ENCODE data around the gene COL13A1. TPM values are rescaled to one million over a fixed set of nuclear protein-coding genes. Genes with fewer than 3 reads are reported as not detected.
A peak's percentile ranks its signal among the peaks of the same experiment; 100 is the strongest.

The COL13A1 gene
- total and polyA plus RNA-seq, 11 donors, result 1.0 to 4.0 (median 1.7) TPM

DNA sequence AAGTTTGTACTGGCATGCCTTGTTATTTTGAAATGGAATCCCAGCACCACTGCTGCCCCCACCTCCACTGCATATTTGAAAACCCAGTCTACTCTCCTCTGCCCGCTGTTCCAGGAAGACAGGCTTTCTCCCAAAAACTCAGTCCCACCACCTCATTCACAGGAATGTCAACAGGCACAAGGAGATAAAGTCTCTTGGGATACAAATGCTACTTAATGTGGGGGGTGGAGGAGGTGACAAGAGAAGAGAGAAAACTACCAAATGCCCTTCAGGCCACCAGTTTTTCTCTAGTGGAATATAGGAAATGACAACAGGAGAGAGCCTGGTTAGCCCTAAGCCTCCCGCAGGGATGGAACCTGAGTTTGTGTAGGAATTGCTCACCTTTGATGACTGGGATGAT, 1.0 kb upstream of the COL13A1 start:
- 69 to 83% (median 75%) methylated on average over 2 of the region's 2 CpGs for WGBS, 4 donors

DNA sequence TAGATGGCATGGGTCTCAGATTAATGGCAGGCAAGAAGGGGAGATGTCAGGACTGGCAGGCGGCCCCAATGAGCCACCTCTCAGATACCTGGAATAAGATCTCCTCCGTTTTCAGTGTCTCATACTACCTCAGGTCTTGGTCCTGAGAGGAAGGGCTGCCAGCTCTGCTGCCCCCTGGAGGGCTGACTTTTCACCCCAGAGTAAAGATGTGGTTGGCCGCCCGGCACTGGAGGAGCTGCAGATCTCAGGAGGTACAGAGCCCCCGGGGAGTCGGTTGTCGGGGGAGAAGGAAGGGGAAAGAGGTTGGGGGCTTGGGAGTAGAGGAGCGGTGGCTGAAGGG, 642 bp upstream of the COL13A1 start:
- intact Hi-C loops (cut with DNase I), result loop anchor here in 8 of 10 donors (2.0 to 10.0 kb wide), 8 partner anchors 68 to 159 kb away; no protein-coding TSS in a partner anchor
- DNase-seq (peak in 4 of 5 donors; percentile 45 to 60 (median 54)), ATAC-seq (peak in 3 of 4 donors; percentile 48 to 75 (median 73))
- Histone ChIP-seq H3K4me1 (peaks cover 0 to 27% (median 11%) of the 10 kb centered on the region in 12 donors), H3K27ac (peak overlapping the region in 7 of 12 donors; percentile 10 to 72 (median 46)), H3K27me3 (peaks cover 0 to 35% (median 4%) of the 10 kb centered on the region in 9 donors), H3K4me3 (peak overlapping the region; percentile 35 to 67 (median 56)), H3K9me3 (peaks cover 0 to 1% (median 0%) of the 10 kb centered on the region in 12 donors), H3K36me3 (no peaks in the 10 kb centered on the region)
- TF ChIP-seq POLR2A (IDR thresholded peaks at IDR 0.05), result no peak
- TF ChIP-seq, protein P1, sequence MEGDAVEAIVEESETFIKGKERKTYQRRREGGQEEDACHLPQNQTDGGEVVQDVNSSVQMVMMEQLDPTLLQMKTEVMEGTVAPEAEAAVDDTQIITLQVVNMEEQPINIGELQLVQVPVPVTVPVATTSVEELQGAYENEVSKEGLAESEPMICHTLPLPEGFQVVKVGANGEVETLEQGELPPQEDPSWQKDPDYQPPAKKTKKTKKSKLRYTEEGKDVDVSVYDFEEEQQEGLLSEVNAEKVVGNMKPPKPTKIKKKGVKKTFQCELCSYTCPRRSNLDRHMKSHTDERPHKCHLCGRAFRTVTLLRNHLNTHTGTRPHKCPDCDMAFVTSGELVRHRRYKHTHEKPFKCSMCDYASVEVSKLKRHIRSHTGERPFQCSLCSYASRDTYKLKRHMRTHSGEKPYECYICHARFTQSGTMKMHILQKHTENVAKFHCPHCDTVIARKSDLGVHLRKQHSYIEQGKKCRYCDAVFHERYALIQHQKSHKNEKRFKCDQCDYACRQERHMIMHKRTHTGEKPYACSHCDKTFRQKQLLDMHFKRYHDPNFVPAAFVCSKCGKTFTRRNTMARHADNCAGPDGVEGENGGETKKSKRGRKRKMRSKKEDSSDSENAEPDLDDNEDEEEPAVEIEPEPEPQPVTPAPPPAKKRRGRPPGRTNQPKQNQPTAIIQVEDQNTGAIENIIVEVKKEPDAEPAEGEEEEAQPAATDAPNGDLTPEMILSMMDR (IDR thresholded peaks at IDR 0.05), result peak; percentile 25 to 67 (median 50)
- WGBS, 4 donors, result 15 to 19% (median 16%) methylated on average over 8 of the region's 8 CpGs

More for the DNA sequence above, 1.0 kb upstream of the COL13A1 start:
- TF ChIP-seq, protein P1 (IDR thresholded peaks at IDR 0.05), result no peak
- no peak for TF ChIP-seq POLR2A (IDR thresholded peaks at IDR 0.05)
- intact Hi-C loops (cut with DNase I), result loop anchor here in 8 of 10 donors (2.0 to 10.0 kb wide), 8 partner anchors 68 to 158 kb away; no protein-coding TSS in a partner anchor
- H3K4me1 ChIP-seq, result peaks cover 0 to 27% (median 11%) of the 10 kb centered on the region in 12 donors
- no peaks in the 10 kb centered on the region for H3K36me3 ChIP-seq
- H3K27ac ChIP-seq, result no peak overlapping the region
- no peak overlapping the region for H3K4me3 ChIP-seq
- peaks cover 0 to 5% (median 0%) of the 10 kb centered on the region in 12 donors for H3K9me3 ChIP-seq
- ATAC-seq (no peak), DNase-seq (no peak)
- H3K27me3 ChIP-seq, result peaks cover 0 to 35% (median 4%) of the 10 kb centered on the region in 9 donors

DNA sequence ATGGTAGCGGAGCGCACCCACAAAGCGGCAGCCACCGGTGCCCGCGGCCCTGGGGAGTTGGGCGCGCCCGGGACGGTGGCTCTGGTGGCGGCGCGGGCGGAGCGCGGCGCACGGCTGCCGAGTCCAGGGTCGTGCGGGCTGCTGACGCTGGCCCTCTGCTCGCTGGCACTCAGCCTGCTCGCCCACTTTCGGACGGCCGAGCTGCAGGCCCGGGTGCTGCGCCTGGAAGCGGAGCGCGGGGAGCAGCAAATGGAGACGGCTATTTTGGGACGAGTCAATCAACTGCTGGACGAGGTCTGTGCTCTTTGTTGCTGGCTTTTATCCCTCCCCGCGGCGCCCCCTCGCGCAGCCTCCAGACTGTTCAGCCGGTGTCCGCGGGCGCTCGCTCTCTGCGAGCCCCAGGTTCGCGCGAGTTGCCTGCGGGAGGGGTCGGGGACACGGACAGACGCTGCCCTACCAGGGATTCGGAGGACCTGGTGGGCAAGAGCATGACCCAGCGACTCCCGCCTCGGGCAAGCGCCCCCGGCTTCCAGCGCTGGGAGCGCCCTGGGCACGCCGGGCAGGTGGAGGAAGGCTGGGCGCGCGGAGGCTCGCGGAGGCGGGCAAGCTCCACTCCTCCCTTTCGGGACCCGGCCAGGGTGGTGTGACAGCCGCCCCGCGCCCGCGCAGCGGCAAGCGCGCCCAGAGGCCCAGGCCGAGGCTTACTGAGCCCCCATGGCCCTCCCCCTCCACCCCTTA, 887 bp downstream of the COL13A1 start:
- H3K36me3 ChIP-seq, result no peaks in the 10 kb centered on the region
- 0 to 8% (median 5%) methylated on average over 50 to 80 of the region's 80 CpGs for WGBS, 4 donors
- ATAC-seq (peak; percentile 33 to 76 (median 68)), DNase-seq (peak in 4 of 5 donors; percentile 47 to 70 (median 55))
- intact Hi-C loops (cut with DNase I), result loop anchor here in 8 of 10 donors (5.0 to 10.0 kb wide), 5 partner anchors 70 to 160 kb away; no protein-coding TSS in a partner anchor
- no peaks in the 10 kb centered on the region for H3K9me3 ChIP-seq
- peaks cover 0 to 35% (median 4%) of the 10 kb centered on the region in 9 donors for H3K27me3 ChIP-seq
- peaks cover 0 to 27% (median 11%) of the 10 kb centered on the region in 12 donors for H3K4me1 ChIP-seq
- no peak for TF ChIP-seq POLR2A (IDR thresholded peaks at IDR 0.05)
- TF ChIP-seq, protein P1 (IDR thresholded peaks at IDR 0.05), result peak in 4 of 12 donors; percentile 26 to 47 (median 36)
- H3K27ac ChIP-seq, result peak overlapping the region in 9 of 12 donors; percentile 10 to 72 (median 46)
- peak overlapping the region; percentile 35 to 67 (median 56) for H3K4me3 ChIP-seq

DNA sequence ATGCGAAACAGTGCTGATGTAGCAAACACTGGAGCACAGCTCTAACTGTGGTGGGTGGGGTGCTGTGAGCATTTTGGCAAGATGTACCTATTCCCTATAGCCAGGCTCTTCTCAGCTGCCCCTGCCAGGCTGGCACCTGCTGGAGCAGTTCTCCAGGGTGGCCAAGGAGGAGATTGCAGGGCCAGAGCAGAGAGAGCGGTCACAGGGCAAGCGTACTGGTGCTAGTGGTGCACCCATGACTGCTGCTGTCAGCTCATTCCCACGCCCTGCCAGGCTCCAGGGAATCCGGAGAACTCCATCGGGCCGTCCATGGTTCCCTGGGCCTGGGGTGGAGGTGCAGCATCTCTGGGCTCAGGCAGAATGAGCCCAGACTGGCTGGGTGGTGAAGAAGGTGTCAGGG, 2.1 kb downstream of the COL13A1 start:
- intact Hi-C loops (cut with DNase I), result loop anchor here in 8 of 10 donors (5.0 to 10.0 kb wide), 5 partner anchors 72 to 162 kb away; no protein-coding TSS in a partner anchor
- 79 to 92% (median 88%) methylated on average over 7 of the region's 7 CpGs for WGBS, 4 donors
- H3K27me3 ChIP-seq, result peaks cover 0 to 35% (median 4%) of the 10 kb centered on the region in 9 donors
- H3K36me3 ChIP-seq, result no peaks in the 10 kb centered on the region
- ATAC-seq (no peak), DNase-seq (no peak)
- TF ChIP-seq, protein P1 (IDR thresholded peaks at IDR 0.05), result no peak
- no peak for TF ChIP-seq POLR2A (IDR thresholded peaks at IDR 0.05)
- H3K4me3 ChIP-seq, result no peak overlapping the region
- H3K9me3 ChIP-seq, result no peaks in the 10 kb centered on the region
- H3K4me1 ChIP-seq, result peaks cover 0 to 27% (median 11%) of the 10 kb centered on the region in 12 donors
- no peak overlapping the region for H3K27ac ChIP-seq
